ENCODE results near the gene ZNF500. TPM values are rescaled to one million over a fixed set of nuclear protein-coding genes. Genes with fewer than 3 reads are reported as not detected.

Gene ZNF500
- total RNA-seq, 1 experiment from 2014 or later = 18.3 TPM

GRCh38 chr16:4698321-4699045 lies 68.5 kb downstream of the ZNF500 start:
- H4K20me1 ChIP-seq (ENCODE audit: control insufficient read depth, insufficient read depth, insufficient read length) = no peaks in the 10 kb centered on the region
- no peak overlapping the region for H3K56ac ChIP-seq (ENCODE audit: insufficient read length, low read depth, low read length)
- H2BK20ac ChIP-seq (ENCODE audit: low read depth, low read length, poor library complexity, severe bottlenecking) = no peak overlapping the region
- no peak overlapping the region for H2AFZ ChIP-seq (ENCODE audit: low read length)
- H3K23ac ChIP-seq (ENCODE audit: insufficient read length, low read depth, low read length) = no peak overlapping the region
- no peaks in the 10 kb centered on the region for H3K9me3 ChIP-seq (ENCODE audit: control insufficient read depth, low read depth, low read length)
- H2BK120ac ChIP-seq (ENCODE audit: low read depth, low read length, poor library complexity, severe bottlenecking) = no peak overlapping the region
- no peaks in the 10 kb centered on the region for H3K4me1 ChIP-seq (ENCODE audit: insufficient read depth, low read length)
- H3K27me3 ChIP-seq (ENCODE audit: insufficient read depth, low read length) = no peaks in the 10 kb centered on the region
- no peak overlapping the region for H3T11ph ChIP-seq (ENCODE audit: low read length)
- H3K18ac ChIP-seq (ENCODE audit: insufficient read length, low read depth, low read length) = no peak overlapping the region
- no peaks in the 10 kb centered on the region for H3K79me2 ChIP-seq (ENCODE audit: insufficient read depth, low read length)
- TF ChIP-seq CTCF (conservative IDR thresholded peaks at IDR 0.05) = no peak
- H3K23me2 ChIP-seq (ENCODE audit: insufficient read length, low read depth, low read length, poor library complexity, severe bottlenecking) = no peaks in the 10 kb centered on the region
- no peak overlapping the region for H3K4me2 ChIP-seq (ENCODE audit: insufficient read depth, insufficient read length, low read length)
- H3K36me3 Mint-ChIP-seq (ENCODE audit: insufficient read depth in 1 of 3, low read depth in 3 of 3) = peaks cover 14 to 65% (median 48%) of the 10 kb centered on the region in 3 experiments; a peak in 6 of 7 replicates
- H2BK5ac ChIP-seq (ENCODE audit: insufficient read length, low read length) = no peak overlapping the region
- WGBS (ENCODE audit: extremely low coverage, insufficient read length, low lambda C conversion rate) = no CpG with 5 or more reads among the region's 36 CpGs
- H2BK15ac ChIP-seq (ENCODE audit: low read depth, low read length) = no peak overlapping the region
- H4K5ac ChIP-seq (ENCODE audit: insufficient read length, low read depth, low read length) = no peak overlapping the region
- H3K4ac ChIP-seq (ENCODE audit: low read depth, low read length) = no peak overlapping the region
- no peak overlapping the region for H2BK12ac ChIP-seq (ENCODE audit: insufficient read length, low read depth, low read length)
- H3K27ac ChIP-seq (ENCODE audit: insufficient read length, low read depth, low read length) = no peak overlapping the region
- no peak overlapping the region for H4K8ac ChIP-seq (replicated peaks; ENCODE audit: insufficient read length, low read depth, low read length)
- no peak overlapping the region for H3K27ac Mint-ChIP-seq
- no peaks in the 10 kb centered on the region for H3K79me1 ChIP-seq (ENCODE audit: insufficient read depth, low read depth, low read length, poor library complexity, severe bottlenecking)
- DNase-seq = no peak
- no peak overlapping the region for H3K4me3 Mint-ChIP-seq
- H3K14ac ChIP-seq (ENCODE audit: insufficient read depth, low read length) = no peak overlapping the region
- no peaks in the 10 kb centered on the region; the same call in 1 of the 2 replicates for H3K27me3 Mint-ChIP-seq (ENCODE audit: low read depth)
- no peak overlapping the region for H3K9ac ChIP-seq (ENCODE audit: extremely low read depth, insufficient read length, low read length)
- H2AK5ac ChIP-seq (ENCODE audit: insufficient read length, low read length) = no peak overlapping the region
- no peaks in the 10 kb centered on the region for H3K4me1 Mint-ChIP-seq
- no peak overlapping the region for H4K91ac ChIP-seq (ENCODE audit: insufficient read length, low read depth, low read length)
- no peaks in the 10 kb centered on the region for H3K9me3 Mint-ChIP-seq

Other genes with a start within 250 kb of the ZNF500 start
- gene CDIP1, start 228.4 kb downstream of the ZNF500 start, total RNA-seq (2021) = 49.7 and 50.5 TPM in 2 replicates
- gene C16orf96, start 210.8 kb downstream of the ZNF500 start, total RNA-seq (2021) = 1.4 and 2.0 TPM in 2 replicates
- gene UBALD1, start 152.3 kb downstream of the ZNF500 start, total RNA-seq (2021) = 80.9 and 81.7 TPM in 2 replicates
- 91.6 and 93.9 TPM in 2 replicates for gene MGRN1, start 142.3 kb downstream of the ZNF500 start, total RNA-seq (2021)
- 49.4 and 50.0 TPM in 2 replicates for gene NUDT16L1, start 73.6 kb downstream of the ZNF500 start, total RNA-seq (2021)
- 27.3 and 32.0 TPM in 2 replicates for gene ANKS3, start 32.9 kb downstream of the ZNF500 start, total RNA-seq (2021)
- 0.33 and 0.39 TPM in 2 replicates for gene DNAAF8, start 32.6 kb downstream of the ZNF500 start, total RNA-seq (2021)
- gene SEPTIN12, start 21.2 kb upstream of the ZNF500 start, total RNA-seq (2021) = 0.48 TPM in 1 of 2 replicates, not detected in the other
- not detected in 2 replicates for gene SMIM22, start 28.2 kb upstream of the ZNF500 start, total RNA-seq (2021)
- 33.5 and 36.4 TPM in 2 replicates for gene ROGDI, start 35.5 kb upstream of the ZNF500 start, total RNA-seq (2021)
- gene GLYR1, start 80.1 kb upstream of the ZNF500 start, total RNA-seq (2021) = 114 TPM in 2 replicates
- 51.8 and 55.2 TPM in 2 replicates for gene UBN1, start 80.3 kb upstream of the ZNF500 start, total RNA-seq (2021)
- gene PPL, start 170.0 kb upstream of the ZNF500 start, total RNA-seq (2021) = 28.2 and 29.2 TPM in 2 replicates
- 3.2 and 4.1 TPM in 2 replicates for gene SEC14L5, start 191.2 kb upstream of the ZNF500 start, total RNA-seq (2021)

Measured in H9 (cell line).